Liver (tissue), 9 donors: ENCODE measurements around the gene ETV6. TPM values are rescaled to one million over a fixed set of nuclear protein-coding genes. Genes with fewer than 3 reads are reported as not detected.

Experiments used
- DNase-seq: peaks from one replicate; pipeline ENCODE4 v3.0.0-alpha.2; 2017; ENCODE audit warnings: low spot score
- H3K27ac ChIP-seq, 2 donors: one replicate each; pipeline ENCODE4 v1.7.0; 2013; ENCODE audit warnings: inconsistent platforms in 2 of 2, low read length in 2 of 2, control low read depth in 1 of 2, low read depth in 1 of 2, mild to moderate bottlenecking in 1 of 2
- H3K27me3 ChIP-seq, 4 donors: one replicate each; pipeline versions ENCODE4 v1.6.1 to v1.7.0; 2013; ENCODE audit warnings: low read length in 3 of 4, inconsistent platforms in 1 of 4, mild to moderate bottlenecking in 1 of 4, moderate library complexity in 1 of 4; ENCODE audit not compliant: control insufficient read depth in 4 of 4, insufficient read depth in 4 of 4
- H3K36me3 ChIP-seq, 4 donors: one replicate each; pipeline versions ENCODE4 v1.6.1 to v1.7.0; 2013; ENCODE audit warnings: low read length in 3 of 4, mild to moderate bottlenecking in 3 of 4, low read depth in 1 of 4, moderate library complexity in 1 of 4; ENCODE audit not compliant: control insufficient read depth in 4 of 4, insufficient read depth in 3 of 4
- H3K4me1 ChIP-seq, 4 donors: one replicate each; pipeline versions ENCODE4 v1.6.1 to v1.7.0; 2013; ENCODE audit warnings: low read length in 3 of 4, mild to moderate bottlenecking in 3 of 4, moderate library complexity in 1 of 4; ENCODE audit not compliant: control insufficient read depth in 4 of 4, insufficient read depth in 4 of 4
- H3K4me3 ChIP-seq, 3 donors: one replicate each; pipeline versions ENCODE4 v1.6.1 to v1.7.0; 2013; ENCODE audit warnings: low read length in 3 of 3, control low read depth in 1 of 3, low read depth in 1 of 3, mild to moderate bottlenecking in 1 of 3
- H3K9ac ChIP-seq, 2 donors: one replicate each; pipeline ENCODE4 v1.7.0; 2013; ENCODE audit warnings: low read length in 2 of 2, mild to moderate bottlenecking in 2 of 2, moderate library complexity in 2 of 2, control low read depth in 1 of 2, low read depth in 1 of 2
- H3K9me3 ChIP-seq, 4 donors: one replicate each; pipeline versions ENCODE4 v1.6.1 to v1.7.0; 2013; ENCODE audit warnings: low read length in 3 of 4; ENCODE audit not compliant: control insufficient read depth in 4 of 4
- ATF3 ChIP-seq: IDR thresholded peaks from 2 replicates; pipeline ENCODE4 v1.6.1; 2016; ENCODE audit warnings: antibody characterized with exemption
- EGR1 ChIP-seq, 2 donors: IDR thresholded peaks; 2 replicates each; pipeline ENCODE4 v1.6.1; 2016 to 2018; ENCODE audit warnings: antibody characterized with exemption in 2 of 2, low read depth in 2 of 2
- FOXA1 ChIP-seq: IDR thresholded peaks from 2 replicates; pipeline ENCODE4 v1.6.1; 2016; ENCODE audit warnings: antibody characterized with exemption
- FOXA2 ChIP-seq: IDR thresholded peaks from 2 replicates; pipeline ENCODE4 v1.6.1; 2016; ENCODE audit warnings: antibody characterized with exemption
- GABPA ChIP-seq, 2 donors: IDR thresholded peaks in 1 of 2; conservative IDR thresholded peaks in 1 of 2; 2 replicates each; pipeline ENCODE4 v1.6.1; 2016; ENCODE audit warnings: antibody characterized with exemption in 2 of 2, mild to moderate bottlenecking in 1 of 2, moderate library complexity in 1 of 2
- HNF4A ChIP-seq, 2 donors: conservative IDR thresholded peaks; 2 replicates each; pipeline ENCODE4 v1.6.1; 2016; ENCODE audit warnings: antibody characterized with exemption in 2 of 2, mild to moderate bottlenecking in 2 of 2
- HNF4G ChIP-seq: IDR thresholded peaks from 2 replicates; pipeline ENCODE4 v1.6.1; 2016; ENCODE audit warnings: antibody characterized with exemption
- JUND ChIP-seq, 2 donors: IDR thresholded peaks; 2 replicates each; pipeline ENCODE4 v1.6.1; 2016; ENCODE audit warnings: antibody characterized with exemption in 2 of 2
- MAX ChIP-seq: IDR thresholded peaks from 2 replicates; pipeline ENCODE4 v1.6.1; 2016; ENCODE audit warnings: antibody characterized with exemption
- NR2F2 ChIP-seq: IDR thresholded peaks from 2 replicates; pipeline ENCODE4 v1.6.1; 2016; ENCODE audit warnings: antibody characterized with exemption
- RAD21 ChIP-seq, 2 donors: IDR thresholded peaks; 2 replicates each; pipeline ENCODE4 v1.6.1; 2016; ENCODE audit warnings: antibody characterized with exemption in 2 of 2, mild to moderate bottlenecking in 2 of 2
- REST ChIP-seq: IDR thresholded peaks from 2 replicates; pipeline ENCODE4 v1.6.1; 2016; ENCODE audit warnings: antibody characterized with exemption, mild to moderate bottlenecking
- RXRA ChIP-seq, 2 donors: IDR thresholded peaks; 2 replicates each; pipeline ENCODE4 v1.6.1; 2017 to 2018; ENCODE audit warnings: antibody characterized with exemption in 2 of 2, mild to moderate bottlenecking in 1 of 2
- SP1 ChIP-seq: IDR thresholded peaks from 2 replicates; pipeline ENCODE4 v1.6.1; 2018; ENCODE audit warnings: antibody characterized with exemption, mild to moderate bottlenecking
- TAF1 ChIP-seq: conservative IDR thresholded peaks from 2 replicates; pipeline ENCODE4 v1.6.1; 2016; ENCODE audit warnings: antibody characterized with exemption, mild to moderate bottlenecking
- YY1 ChIP-seq: IDR thresholded peaks from 2 replicates; pipeline ENCODE4 v1.6.1; 2016; ENCODE audit warnings: antibody characterized with exemption, mild to moderate bottlenecking
- ZBTB33 ChIP-seq: IDR thresholded peaks from 2 replicates; pipeline ENCODE4 v1.6.1; 2016; ENCODE audit warnings: antibody characterized with exemption
- WGBS: extraction: QIAGEN DNeasy Blood & Tissue Kit; methylation state at CpG from one replicate; pipeline ENCODE4 v1.1.7; 2013; 5-methylcytosine and 5-hydroxymethylcytosine counted together
- polyA plus RNA-seq, 2 donors: library from polyadenylated mRNA; stranded (reverse) in 1 of 2; unstranded in 1 of 2; fragments of 200-250 nt in 1 of 2; fragments of >200 nt in 1 of 2; fragmentation: Nextera tagmentation in 1 of 2; extraction: Ambion mirVana in 1 of 2; gene quantifications; one replicate each; pipeline versions ENCODE4 v1.2.1 to v1.2.3, GENCODE V29; 2013 to 2015
- total RNA-seq, 2 donors: library from RNA; depleted of rRNA; stranded (reverse); fragments of >200 nt; gene quantifications; one replicate each; pipeline ENCODE4 v1.2.3, GENCODE V29; 2014
- TF ChIP-seq, protein P1 (sequence below): fragments of 150-350 bp; IDR thresholded peaks from 2 replicates; pipeline ENCODE4 v1.5.1; 2017; ENCODE audit warnings: improper control_type of control experiment, low read depth, low read length; ENCODE audit not compliant: missing input control
- donor health status: healthy.
- donor health status: healthy.
- donor health status: healthy.
- donor health status: healthy.
- donor health status: healthy.

ETV6 gene
- total and polyA plus RNA-seq, 4 donors = 2.0 to 6.2 (median 3.5) TPM

DNA sequence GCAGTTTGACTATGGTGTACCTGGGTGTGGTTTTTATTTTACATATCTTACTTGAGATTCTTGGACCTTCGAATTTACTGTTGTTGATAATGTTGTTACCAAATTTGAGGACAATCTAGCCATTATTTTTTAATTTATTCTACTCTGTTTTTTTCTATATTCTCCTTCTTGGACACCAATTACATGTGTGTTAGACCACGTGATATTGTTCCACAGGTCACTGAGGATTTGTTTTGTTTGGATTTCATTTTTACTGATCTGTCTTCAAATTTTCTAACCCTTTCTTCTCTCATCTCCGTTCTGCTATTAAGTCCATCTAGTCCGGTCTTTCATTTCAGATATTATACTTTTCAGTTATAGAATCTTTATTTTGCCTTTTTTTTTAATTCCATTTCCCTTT, 216.3 kb downstream of the ETV6 start:
- no peak for DNase-seq
- no peak overlapping the region for H3K9ac ChIP-seq
- H3K4me3 ChIP-seq = no peak overlapping the region
- TF ChIP-seq NR2F2 (no peak), RAD21 (IDR thresholded peaks at IDR 0.05) (no peak), EGR1 (IDR thresholded peaks at IDR 0.05; ENCODE audit: low read depth in 2 of 2) (no peak)
- no peak overlapping the region for H3K27ac ChIP-seq
- no peaks in the 10 kb centered on the region for H3K27me3 ChIP-seq
- peaks cover 0 to 10% (median 2%) of the 10 kb centered on the region in 4 donors for H3K9me3 ChIP-seq
- 98% methylated on average over 4 of the region's 4 CpGs for WGBS
- peaks cover 4 to 21% (median 15%) of the 10 kb centered on the region in 4 donors for H3K36me3 ChIP-seq
- peaks cover 2 to 33% (median 23%) of the 10 kb centered on the region in 4 donors for H3K4me1 ChIP-seq

- Histone ChIP-seq H3K9me3 (peaks cover 0 to 10% (median 2%) of the 10 kb centered on the region in 4 donors), H3K4me1 (peaks cover 0 to 11% (median 5%) of the 10 kb centered on the region in 4 donors), H3K27ac (no peak overlapping the region), H3K9ac (no peak overlapping the region), H3K27me3 (no peaks in the 10 kb centered on the region), H3K4me3 (no peak overlapping the region), H3K36me3 (peaks cover 6 to 24% (median 17%) of the 10 kb centered on the region in 4 donors)
- TF ChIP-seq TAF1 = no peak
- TF ChIP-seq RXRA (IDR thresholded peaks at IDR 0.05) = no peak
- TF ChIP-seq GABPA (IDR thresholded peaks at IDR 0.05 in 1 of 2, conservative IDR thresholded peaks at IDR 0.05 in 1 of 2) = no peak
- no peak for TF ChIP-seq MAX
- TF ChIP-seq FOXA2 = no peak
- no peak for TF ChIP-seq ATF3
- TF ChIP-seq NR2F2 = no peak
- TF ChIP-seq SP1 = no peak
- TF ChIP-seq HNF4A (conservative IDR thresholded peaks at IDR 0.05) = no peak
- no peak for TF ChIP-seq YY1
- TF ChIP-seq ZBTB33 = no peak
- TF ChIP-seq REST = no peak
- no peak for TF ChIP-seq JUND (IDR thresholded peaks at IDR 0.05)
- TF ChIP-seq EGR1 (IDR thresholded peaks at IDR 0.05; ENCODE audit: low read depth in 2 of 2) = no peak
- no peak for TF ChIP-seq HNF4G
- TF ChIP-seq, protein P1, sequence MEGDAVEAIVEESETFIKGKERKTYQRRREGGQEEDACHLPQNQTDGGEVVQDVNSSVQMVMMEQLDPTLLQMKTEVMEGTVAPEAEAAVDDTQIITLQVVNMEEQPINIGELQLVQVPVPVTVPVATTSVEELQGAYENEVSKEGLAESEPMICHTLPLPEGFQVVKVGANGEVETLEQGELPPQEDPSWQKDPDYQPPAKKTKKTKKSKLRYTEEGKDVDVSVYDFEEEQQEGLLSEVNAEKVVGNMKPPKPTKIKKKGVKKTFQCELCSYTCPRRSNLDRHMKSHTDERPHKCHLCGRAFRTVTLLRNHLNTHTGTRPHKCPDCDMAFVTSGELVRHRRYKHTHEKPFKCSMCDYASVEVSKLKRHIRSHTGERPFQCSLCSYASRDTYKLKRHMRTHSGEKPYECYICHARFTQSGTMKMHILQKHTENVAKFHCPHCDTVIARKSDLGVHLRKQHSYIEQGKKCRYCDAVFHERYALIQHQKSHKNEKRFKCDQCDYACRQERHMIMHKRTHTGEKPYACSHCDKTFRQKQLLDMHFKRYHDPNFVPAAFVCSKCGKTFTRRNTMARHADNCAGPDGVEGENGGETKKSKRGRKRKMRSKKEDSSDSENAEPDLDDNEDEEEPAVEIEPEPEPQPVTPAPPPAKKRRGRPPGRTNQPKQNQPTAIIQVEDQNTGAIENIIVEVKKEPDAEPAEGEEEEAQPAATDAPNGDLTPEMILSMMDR = no peak
- no peak for TF ChIP-seq FOXA1
- no peak for TF ChIP-seq RAD21 (IDR thresholded peaks at IDR 0.05)
- DNase-seq = no peak
- WGBS = 98% methylated on average over 1 of the region's 1 CpG
Measured at GRCh38 chr12:11868027-11868426, 218.6 kb downstream of the ETV6 start.
